ENCODE measurements around the gene DYNC1I1.

GRCh38 chr7:96014617-96015016, 242.3 kb downstream of the DYNC1I1 start:
- no peak for TF ChIP-seq CTCF (conservative IDR thresholded peaks at IDR 0.05; ENCODE audit: low read length)
- no peak for TF ChIP-seq EZH2phosphoT487 (IDR thresholded peaks at IDR 0.05; ENCODE audit: borderline replicate concordance)

Data from Loucy (cell line).